GM18507 (cell line): ENCODE data around the gene AZU1.
"Not testable (repeated sequence)": the region's sequence is repeated elsewhere in the genome, so short reads cannot be mapped to it uniquely, and the experiment has no call there.

Experiments used
- DNase-seq: peaks from one replicate; pipeline ENCODE4 v3.0.0; 2011; ENCODE audit warnings: low read depth; ENCODE audit not compliant: insufficient read length; ENCODE audit errors: extremely low spot score
- FAIRE-seq: peaks from 2 replicates; lab custom pipeline; 2011; peaks lifted over from hg19 to GRCh38; lab: Jason Lieb, UNC

The AZU1 gene

GRCh38 chr19:867855-868457 is 40.3 kb downstream of the AZU1 start:
- DNase-seq = no peak

GRCh38 chr19:868458-869244 is 41.0 kb downstream of the AZU1 start:
- DNase-seq (no peak), FAIRE-seq (no peak)

More at GRCh38 chr19:867855-868457, 40.3 kb downstream of the AZU1 start:
- FAIRE-seq = no peak

- FAIRE-seq = no peak
- no peak for DNase-seq
Observed at GRCh38 chr19:869245-870177, 41.9 kb downstream of the AZU1 start.

- FAIRE-seq (no peak), DNase-seq (no peak)
Observed at GRCh38 chr19:870314-870713, 42.7 kb downstream of the AZU1 start.

DNA sequence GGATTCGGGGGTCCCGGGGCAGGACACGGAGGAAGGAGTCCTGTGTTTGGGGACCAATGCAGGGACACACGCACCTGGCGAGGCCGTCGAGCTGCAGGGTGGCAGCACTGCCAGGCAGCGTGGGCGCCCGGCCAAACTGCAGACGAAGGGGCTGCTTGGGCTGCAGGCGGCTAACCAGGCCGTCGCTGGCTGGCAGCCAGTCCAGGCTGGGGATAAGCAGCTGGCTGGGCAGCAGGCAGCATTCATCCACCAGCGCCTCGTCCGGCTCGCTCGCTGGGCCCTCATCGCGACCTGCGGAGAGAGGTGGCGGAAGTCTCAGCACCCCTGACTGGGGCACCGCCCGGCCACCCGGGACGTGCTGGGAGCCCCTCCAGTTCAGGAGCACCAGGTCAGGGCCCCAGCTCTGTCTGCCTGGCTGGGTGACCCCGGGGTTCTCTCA is 43.3 kb downstream of the AZU1 start:
- FAIRE-seq (no peak), DNase-seq (no peak)

DNA sequence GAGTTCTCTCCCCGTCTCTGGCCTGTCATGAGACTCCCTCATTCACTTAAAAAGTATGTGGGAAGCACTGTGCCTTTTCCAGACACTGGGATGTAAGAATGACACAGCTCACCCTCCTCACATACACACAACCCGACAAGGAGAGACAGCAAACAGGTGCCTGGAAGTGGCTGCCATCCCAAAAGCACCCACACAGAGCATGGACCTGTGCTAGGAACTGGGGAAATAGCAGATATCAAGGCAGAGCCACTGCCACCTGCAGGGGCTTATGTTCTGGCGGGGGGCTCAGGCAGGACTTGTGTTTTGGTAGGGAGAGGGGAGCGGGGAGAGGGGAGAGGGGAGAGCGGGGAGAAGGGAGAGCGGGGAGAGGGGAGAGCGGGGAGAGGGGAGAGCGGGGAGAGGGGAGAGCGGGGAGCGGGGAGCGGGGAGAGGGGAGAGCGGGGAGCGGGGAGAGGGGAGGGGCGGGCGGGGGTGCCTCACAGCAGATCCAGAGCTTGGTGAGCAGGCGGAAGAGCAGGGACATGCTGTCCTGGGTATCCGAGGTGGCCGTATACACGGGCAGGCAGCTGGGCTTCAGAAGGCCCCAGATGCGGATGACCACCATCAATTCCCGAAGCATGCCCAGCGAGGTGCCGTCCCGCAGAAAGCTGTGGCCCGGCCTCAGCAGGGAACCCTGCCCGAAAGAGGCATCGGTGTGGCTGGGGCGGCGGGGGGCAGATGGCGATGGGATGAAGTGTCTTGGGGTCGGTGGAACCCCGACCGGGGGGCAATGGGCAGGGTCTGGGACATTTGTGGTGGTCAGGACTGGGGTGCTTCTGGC is 44.0 kb downstream of the AZU1 start:
- DNase-seq (no peak), FAIRE-seq (no peak)

GRCh38 chr19:872266-872951 is 44.8 kb downstream of the AZU1 start:
- peak; percentile 67 for DNase-seq
- peak; percentile 88 for FAIRE-seq

DNA sequence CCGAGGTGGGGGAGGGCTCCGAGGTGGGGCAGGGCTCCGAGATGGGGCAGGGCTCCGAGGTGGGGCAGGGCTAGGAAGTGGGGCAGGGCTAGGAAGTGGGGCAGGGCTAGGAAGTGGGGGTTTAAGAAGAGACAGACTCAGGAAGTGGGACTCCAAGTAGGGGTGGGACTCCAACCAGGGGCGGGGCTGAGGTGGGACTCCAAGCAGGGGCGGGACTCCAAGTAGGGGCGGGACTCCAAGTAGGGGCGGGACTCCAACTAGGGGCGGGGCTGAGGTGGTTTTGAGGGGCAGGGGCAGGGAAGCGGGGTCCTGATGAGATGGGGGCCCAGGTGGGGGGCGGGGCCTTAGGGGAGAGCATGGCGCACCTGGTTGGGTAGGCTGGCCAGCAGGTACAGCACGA is 45.4 kb downstream of the AZU1 start:
- FAIRE-seq = no peak
- peak; percentile 58 for DNase-seq

- DNase-seq = no peak
- FAIRE-seq = no peak
Observed at GRCh38 chr19:873561-874041, 46.0 kb downstream of the AZU1 start.

GRCh38 chr19:875265-875879 is 47.7 kb downstream of the AZU1 start:
- FAIRE-seq = no peak

DNA sequence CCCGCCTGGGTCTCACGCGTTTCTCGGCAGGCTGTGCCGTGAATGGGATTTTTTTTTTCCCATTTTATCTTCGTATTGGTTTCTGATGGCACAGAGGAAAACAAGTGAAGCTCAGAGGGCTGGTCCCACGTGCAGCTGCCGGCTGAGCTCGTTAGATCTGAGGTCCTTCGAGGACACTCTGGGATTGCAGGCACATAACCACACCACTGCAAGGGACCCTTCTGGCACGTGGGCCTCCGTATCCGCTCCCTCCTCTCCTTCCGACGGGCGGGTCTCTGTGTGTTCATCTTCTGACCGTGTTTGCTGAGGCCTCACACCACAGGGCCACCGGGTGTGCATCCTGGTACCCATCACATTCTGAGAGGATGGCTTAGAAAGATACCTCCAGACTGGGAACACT is 48.5 kb downstream of the AZU1 start:
- DNase-seq (no peak), FAIRE-seq (no peak)

More at GRCh38 chr19:875265-875879, 47.7 kb downstream of the AZU1 start:
- DNase-seq = no peak

GRCh38 chr19:876780-877314 is 49.2 kb downstream of the AZU1 start:
- no peak for FAIRE-seq
- DNase-seq = no peak

- FAIRE-seq, DNase-seq: not testable (repeated sequence)
Observed at GRCh38 chr19:877992-878660, 50.5 kb downstream of the AZU1 start.

DNA sequence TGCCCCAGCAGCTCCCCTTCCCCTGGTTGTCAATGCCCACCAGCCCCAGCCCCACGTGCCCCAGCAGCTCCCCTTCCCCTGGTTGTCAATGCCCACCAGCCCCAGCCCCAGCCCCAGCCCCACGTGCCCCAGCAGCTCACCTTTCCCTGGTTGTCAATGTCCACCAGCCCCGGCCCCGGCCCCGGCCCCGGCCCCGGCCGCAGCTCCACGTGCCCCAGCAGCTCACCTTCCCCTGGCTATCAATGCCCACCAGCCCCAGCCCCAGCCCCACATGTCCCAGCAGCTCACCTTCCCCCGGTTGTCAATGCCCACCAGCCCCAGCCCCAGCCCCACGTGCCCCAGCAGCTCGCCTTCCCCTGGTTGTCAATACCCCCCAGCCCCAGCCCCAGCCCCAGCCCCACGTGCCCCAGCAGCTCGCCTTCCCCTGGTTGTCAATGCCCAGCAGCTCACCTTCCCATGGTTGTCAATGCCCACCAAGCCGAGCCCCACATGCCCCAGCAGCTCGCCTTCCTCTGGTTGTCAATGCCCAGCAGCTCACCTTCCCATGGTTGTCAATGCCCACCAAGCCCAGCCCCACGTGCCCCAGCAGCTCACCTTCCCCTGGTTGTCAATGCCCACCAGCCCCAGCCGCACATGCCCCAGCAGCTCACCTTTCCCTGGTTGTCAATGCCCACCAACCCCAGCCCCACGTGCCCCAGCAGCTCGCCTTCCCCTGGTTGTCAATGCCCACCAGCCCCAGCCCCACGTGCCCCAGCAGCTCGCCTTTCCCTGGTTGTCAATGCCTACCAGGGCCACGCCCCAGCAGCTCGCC is 51.3 kb downstream of the AZU1 start:
- FAIRE-seq, DNase-seq: not testable (repeated sequence)

GRCh38 chr19:879711-880438 is 52.2 kb downstream of the AZU1 start:
- no peak for FAIRE-seq

More at GRCh38 chr19:879711-880438, 52.2 kb downstream of the AZU1 start:
- DNase-seq = no peak
